Gastrocnemius medialis (tissue), 4 donors: ENCODE data around the gene FBLN1.

Experiments
- CTCF ChIP-seq, 5 experiments: fragments of 450-650 bp in 3 of 5; fragments of 200-600 bp in 2 of 5; sonication (generic) in 2 of 5; IDR thresholded peaks in 4 of 5; conservative IDR thresholded peaks in 1 of 5; 1 replicate in 4 of 5; 2 replicates in 1 of 5; pipeline ENCODE4 v1.5.1; 2016 to 2019; ENCODE audit warnings: antibody characterized with exemption in 5 of 5, mild to moderate bottlenecking in 3 of 5, moderate library complexity in 3 of 5
- POLR2A ChIP-seq, 2 donors: fragments of 450-650 bp; IDR thresholded peaks; one replicate each; pipeline ENCODE4 v1.6.1; 2017; ENCODE audit warnings: antibody characterized with exemption in 2 of 2, mild to moderate bottlenecking in 2 of 2, moderate library complexity in 2 of 2

GRCh38 chr22:45565171-45565570 lies 62.5 kb downstream of the FBLN1 start:
- no peak for TF ChIP-seq CTCF (IDR thresholded peaks at IDR 0.05 in 4 of 5, conservative IDR thresholded peaks at IDR 0.05 in 1 of 5)
- no peak for TF ChIP-seq POLR2A (IDR thresholded peaks at IDR 0.05)
